ENCODE results near the gene C6orf132.

DNA sequence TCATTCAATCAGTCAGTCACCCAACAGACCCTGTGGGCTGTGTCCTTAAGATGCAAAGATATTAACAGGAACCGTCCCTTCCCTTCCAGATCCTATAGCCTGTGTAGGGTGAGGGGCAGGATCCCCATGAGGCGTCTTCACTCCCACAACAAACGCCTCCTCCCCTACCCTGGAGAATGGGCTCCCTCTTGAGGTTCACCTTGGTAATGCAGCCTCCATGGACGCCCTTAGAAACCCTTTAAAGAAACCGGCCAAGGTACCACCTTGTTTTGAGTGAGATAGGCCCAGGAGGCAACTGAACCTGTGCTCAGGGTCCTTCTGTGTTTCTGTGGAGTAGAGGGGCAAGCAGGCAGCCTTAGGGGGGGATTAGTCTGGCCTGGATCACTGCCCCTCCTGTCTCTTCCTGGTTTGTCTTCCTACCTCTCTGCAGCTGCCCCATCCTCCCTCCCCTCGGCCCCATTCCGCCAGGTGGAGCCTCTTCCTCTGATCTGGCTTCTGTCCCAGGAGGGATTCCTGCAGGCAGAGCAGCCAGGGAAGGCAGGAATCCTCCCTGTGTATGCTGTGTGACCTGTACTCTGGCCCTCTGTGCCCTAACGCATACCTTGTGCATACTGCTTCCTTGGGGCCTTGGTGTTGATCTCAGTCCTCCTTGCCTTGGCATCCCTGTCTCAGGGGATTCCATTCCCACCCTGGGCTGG lies 24.2 kb upstream of the C6orf132 start:
- TF ChIP-seq, protein P1, sequence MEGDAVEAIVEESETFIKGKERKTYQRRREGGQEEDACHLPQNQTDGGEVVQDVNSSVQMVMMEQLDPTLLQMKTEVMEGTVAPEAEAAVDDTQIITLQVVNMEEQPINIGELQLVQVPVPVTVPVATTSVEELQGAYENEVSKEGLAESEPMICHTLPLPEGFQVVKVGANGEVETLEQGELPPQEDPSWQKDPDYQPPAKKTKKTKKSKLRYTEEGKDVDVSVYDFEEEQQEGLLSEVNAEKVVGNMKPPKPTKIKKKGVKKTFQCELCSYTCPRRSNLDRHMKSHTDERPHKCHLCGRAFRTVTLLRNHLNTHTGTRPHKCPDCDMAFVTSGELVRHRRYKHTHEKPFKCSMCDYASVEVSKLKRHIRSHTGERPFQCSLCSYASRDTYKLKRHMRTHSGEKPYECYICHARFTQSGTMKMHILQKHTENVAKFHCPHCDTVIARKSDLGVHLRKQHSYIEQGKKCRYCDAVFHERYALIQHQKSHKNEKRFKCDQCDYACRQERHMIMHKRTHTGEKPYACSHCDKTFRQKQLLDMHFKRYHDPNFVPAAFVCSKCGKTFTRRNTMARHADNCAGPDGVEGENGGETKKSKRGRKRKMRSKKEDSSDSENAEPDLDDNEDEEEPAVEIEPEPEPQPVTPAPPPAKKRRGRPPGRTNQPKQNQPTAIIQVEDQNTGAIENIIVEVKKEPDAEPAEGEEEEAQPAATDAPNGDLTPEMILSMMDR (IDR thresholded peaks at IDR 0.05) = peak; percentile 90 to 96 (median 94)
- TF ChIP-seq POLR2A (IDR thresholded peaks at IDR 0.05) = no peak

Measured in adrenal gland (tissue), 5 donors.